Measurements from ENCODE around the gene CCDC188. TPM values are rescaled to one million over a fixed set of nuclear protein-coding genes. Genes with fewer than 3 reads are reported as not detected.

CCDC188 gene
- total RNA-seq, 1 experiment from 2014 or later: not detected

DNA sequence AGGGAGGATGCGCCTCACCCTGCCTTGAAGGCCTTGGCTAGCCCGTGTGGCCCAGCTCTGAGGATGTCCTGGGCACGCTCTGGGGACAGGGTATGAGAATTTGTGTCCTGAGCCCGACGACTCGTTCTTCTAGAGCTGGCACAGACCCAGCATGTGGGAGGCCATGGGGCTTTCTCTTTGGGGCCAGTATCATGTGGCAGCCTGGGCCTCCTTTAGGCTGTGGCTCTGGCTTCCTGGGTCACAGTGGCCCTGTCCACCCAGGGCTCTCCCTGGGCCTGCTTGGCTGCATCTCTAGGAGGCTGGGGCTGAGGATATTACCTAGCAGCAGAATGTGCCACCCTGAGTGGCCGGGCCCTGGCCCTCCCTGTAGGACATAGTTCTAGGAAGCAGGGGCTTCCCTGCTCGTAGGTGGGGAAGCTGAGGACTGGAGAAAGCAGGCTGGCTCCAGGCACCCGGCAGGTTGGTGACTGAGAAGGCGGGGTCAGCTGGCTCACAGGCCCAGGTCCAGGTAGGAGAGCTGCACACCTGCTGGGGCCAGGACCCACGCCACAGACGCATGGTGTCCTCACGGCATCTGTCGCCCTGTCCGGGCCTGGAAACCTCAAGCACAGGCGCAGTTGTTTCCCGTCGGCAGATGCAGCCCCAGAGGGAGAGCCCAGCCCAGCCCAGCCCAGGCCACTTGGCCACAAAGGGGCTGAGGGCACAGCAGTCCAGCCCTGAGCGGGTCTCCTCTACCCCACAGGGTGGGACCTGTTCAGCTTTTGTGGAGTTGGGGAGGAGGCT is 6.8 kb downstream of the CCDC188 start:
- no peaks in the 10 kb centered on the region for H3K4me1 ChIP-seq (ENCODE audit: insufficient read depth, low read length, poor library complexity, severe bottlenecking)
- H3K4me3 ChIP-seq (ENCODE audit: low read depth, low read length, poor library complexity, severe bottlenecking): no peak overlapping the region
- ChIA-PET POLR2A (ENCODE audit: low non-redundant PET) (no interaction called here), CTCF (no interaction called here)
- TF ChIP-seq, protein P1, sequence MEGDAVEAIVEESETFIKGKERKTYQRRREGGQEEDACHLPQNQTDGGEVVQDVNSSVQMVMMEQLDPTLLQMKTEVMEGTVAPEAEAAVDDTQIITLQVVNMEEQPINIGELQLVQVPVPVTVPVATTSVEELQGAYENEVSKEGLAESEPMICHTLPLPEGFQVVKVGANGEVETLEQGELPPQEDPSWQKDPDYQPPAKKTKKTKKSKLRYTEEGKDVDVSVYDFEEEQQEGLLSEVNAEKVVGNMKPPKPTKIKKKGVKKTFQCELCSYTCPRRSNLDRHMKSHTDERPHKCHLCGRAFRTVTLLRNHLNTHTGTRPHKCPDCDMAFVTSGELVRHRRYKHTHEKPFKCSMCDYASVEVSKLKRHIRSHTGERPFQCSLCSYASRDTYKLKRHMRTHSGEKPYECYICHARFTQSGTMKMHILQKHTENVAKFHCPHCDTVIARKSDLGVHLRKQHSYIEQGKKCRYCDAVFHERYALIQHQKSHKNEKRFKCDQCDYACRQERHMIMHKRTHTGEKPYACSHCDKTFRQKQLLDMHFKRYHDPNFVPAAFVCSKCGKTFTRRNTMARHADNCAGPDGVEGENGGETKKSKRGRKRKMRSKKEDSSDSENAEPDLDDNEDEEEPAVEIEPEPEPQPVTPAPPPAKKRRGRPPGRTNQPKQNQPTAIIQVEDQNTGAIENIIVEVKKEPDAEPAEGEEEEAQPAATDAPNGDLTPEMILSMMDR (conservative IDR thresholded peaks at IDR 0.05; ENCODE audit: low read depth, low read length): no peak
- TF ChIP-seq EZH2 (IDR thresholded peaks at IDR 0.05; ENCODE audit: borderline replicate concordance, low read depth, low read length, poor library complexity, severe bottlenecking): no peak
- no TSS peak for BruUV-seq (replicated peaks)
- intact Hi-C loops (cut with micrococcal nuclease; ENCODE audit: unreplicated experiment): no loop called here
- no peaks in the 10 kb centered on the region for H3K27me3 ChIP-seq (replicated peaks; ENCODE audit: insufficient read depth, low read depth, low read length, poor library complexity)
- no peak overlapping the region for H3K27ac ChIP-seq (ENCODE audit: low read depth, low read length, poor library complexity, severe bottlenecking)
- no peak for DNase-seq (ENCODE audit: low spot score)
- no peaks in the 10 kb centered on the region for H3K36me3 ChIP-seq (ENCODE audit: insufficient read depth, low read length, poor library complexity, severe bottlenecking)
- no peaks in the 10 kb centered on the region for H3K9me3 ChIP-seq (ENCODE audit: low read depth, low read length, poor library complexity, severe bottlenecking)

DNA sequence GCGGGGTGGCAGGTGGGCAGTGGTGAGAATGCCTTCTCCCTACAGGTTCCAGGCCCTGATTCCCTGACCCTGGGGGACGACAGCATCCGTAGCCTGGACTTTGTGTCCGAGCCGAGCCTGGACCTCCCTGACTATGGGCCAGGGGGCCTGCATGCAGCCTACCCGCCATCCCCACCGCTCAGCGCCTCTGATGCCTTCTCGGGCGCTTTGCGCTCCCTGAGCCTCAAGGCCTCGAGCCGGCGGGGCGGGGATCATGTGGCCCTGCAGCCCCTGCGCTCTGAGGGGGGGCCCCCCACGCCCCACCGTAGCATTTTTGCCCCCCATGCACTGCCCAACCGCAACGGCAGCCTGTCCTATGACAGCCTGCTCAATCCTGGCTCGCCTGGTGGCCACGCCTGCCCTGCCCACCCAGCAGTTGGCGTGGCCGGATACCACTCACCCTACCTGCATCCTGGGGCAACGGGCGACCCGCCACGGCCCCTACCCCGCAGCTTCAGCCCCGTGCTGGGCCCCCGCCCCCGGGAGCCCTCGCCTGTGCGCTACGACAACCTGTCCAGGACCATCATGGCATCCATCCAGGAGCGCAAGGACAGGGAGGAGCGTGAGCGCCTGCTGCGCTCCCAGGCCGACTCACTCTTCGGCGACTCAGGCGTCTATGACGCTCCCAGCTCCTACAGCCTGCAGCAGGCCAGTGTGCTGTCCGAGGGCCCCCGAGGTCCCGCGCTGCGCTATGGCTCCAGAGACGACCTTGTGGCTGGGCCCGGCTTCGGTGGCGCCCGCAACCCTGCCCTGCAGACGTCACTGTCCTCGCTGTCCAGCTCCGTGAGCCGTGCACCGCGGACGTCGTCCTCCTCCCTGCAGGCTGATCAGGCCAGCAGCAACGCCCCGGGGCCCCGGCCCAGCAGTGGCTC is 7.9 kb downstream of the CCDC188 start:
- Histone ChIP-seq H3K4me1 (ENCODE audit: insufficient read depth, low read length, poor library complexity, severe bottlenecking) (no peaks in the 10 kb centered on the region), H3K4me3 (ENCODE audit: low read depth, low read length, poor library complexity, severe bottlenecking) (no peak overlapping the region), H3K36me3 (ENCODE audit: insufficient read depth, low read length, poor library complexity, severe bottlenecking) (no peaks in the 10 kb centered on the region), H3K9me3 (ENCODE audit: low read depth, low read length, poor library complexity, severe bottlenecking) (no peaks in the 10 kb centered on the region), H3K27me3 (replicated peaks; ENCODE audit: insufficient read depth, low read depth, low read length, poor library complexity) (no peaks in the 10 kb centered on the region), H3K27ac (ENCODE audit: low read depth, low read length, poor library complexity, severe bottlenecking) (no peak overlapping the region)
- TF ChIP-seq, protein P1 (conservative IDR thresholded peaks at IDR 0.05; ENCODE audit: low read depth, low read length): no peak
- no peak for TF ChIP-seq EZH2 (IDR thresholded peaks at IDR 0.05; ENCODE audit: borderline replicate concordance, low read depth, low read length, poor library complexity, severe bottlenecking)
- no peak for DNase-seq (ENCODE audit: low spot score)
- intact Hi-C loops (cut with micrococcal nuclease; ENCODE audit: unreplicated experiment): no loop called here
- CTCF ChIA-PET: no interaction called here
- BruUV-seq (replicated peaks): no TSS peak
- POLR2A ChIA-PET (ENCODE audit: low non-redundant PET): no interaction called here

DNA sequence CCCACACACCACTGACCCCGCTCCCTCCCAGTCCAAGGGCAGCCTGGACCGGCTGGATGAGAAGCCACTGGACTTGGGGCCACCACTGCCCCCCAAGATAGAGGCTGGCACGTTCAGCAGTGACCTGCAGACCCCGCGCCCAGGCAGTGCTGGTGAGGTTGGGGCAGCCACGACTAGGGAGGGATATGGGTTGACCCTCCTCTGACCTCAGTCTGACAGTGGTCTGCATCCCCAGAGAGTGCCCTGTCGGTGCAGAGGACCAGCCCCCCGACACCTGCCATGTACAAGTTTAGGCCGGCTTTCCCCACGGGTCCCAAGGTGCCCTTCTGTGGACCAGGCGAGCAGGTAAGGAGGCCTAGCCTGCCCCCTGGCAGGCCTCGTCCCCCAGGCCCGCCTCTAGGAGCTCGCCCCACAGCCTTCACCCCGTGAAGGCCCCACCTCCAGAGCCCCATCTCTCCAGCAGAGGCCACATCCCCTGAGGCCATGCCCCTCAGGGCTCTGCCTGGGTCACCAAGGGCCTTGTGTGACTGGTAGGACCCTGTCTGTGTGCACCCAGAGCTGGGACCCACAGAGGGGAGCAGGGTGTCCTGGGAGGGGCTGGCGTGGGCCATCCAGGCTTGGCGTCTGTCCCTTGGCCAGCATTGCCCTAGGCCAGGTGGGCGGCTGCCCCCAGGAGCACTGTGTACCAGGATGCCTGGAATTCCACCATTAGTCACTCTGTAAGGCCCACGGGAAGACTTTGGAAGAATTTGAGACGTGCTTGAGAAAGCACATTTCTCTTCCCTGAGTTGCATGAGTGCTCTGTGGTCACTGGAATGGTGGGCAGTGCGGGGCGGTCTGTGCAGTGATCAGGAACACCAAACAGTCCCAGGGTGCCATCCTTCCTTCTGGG is 9.4 kb downstream of the CCDC188 start:
- H3K4me1 ChIP-seq (ENCODE audit: insufficient read depth, low read length, poor library complexity, severe bottlenecking): no peaks in the 10 kb centered on the region
- intact Hi-C loops (cut with micrococcal nuclease; ENCODE audit: unreplicated experiment): no loop called here
- no peak overlapping the region for H3K27ac ChIP-seq (ENCODE audit: low read depth, low read length, poor library complexity, severe bottlenecking)
- no peak overlapping the region for H3K4me3 ChIP-seq (ENCODE audit: low read depth, low read length, poor library complexity, severe bottlenecking)
- no peaks in the 10 kb centered on the region for H3K36me3 ChIP-seq (ENCODE audit: insufficient read depth, low read length, poor library complexity, severe bottlenecking)
- H3K9me3 ChIP-seq (ENCODE audit: low read depth, low read length, poor library complexity, severe bottlenecking): no peaks in the 10 kb centered on the region
- no peak for DNase-seq (ENCODE audit: low spot score)
- CTCF ChIA-PET: no interaction called here
- BruUV-seq (replicated peaks): no TSS peak
- no peaks in the 10 kb centered on the region for H3K27me3 ChIP-seq (replicated peaks; ENCODE audit: insufficient read depth, low read depth, low read length, poor library complexity)
- POLR2A ChIA-PET (ENCODE audit: low non-redundant PET): no interaction called here
- TF ChIP-seq, protein P1 (conservative IDR thresholded peaks at IDR 0.05; ENCODE audit: low read depth, low read length): no peak
- no peak for TF ChIP-seq EZH2 (IDR thresholded peaks at IDR 0.05; ENCODE audit: borderline replicate concordance, low read depth, low read length, poor library complexity, severe bottlenecking)

Measured in A673 (cell line).